Lower leg skin (tissue), 4 donors: Measurements from ENCODE around the gene RASSF1. TPM values are rescaled to one million over a fixed set of nuclear protein-coding genes. Genes with fewer than 3 reads are reported as not detected.
"Not testable (repeated sequence)": the region's sequence is repeated elsewhere in the genome, so short reads cannot be mapped to it uniquely, and the experiment has no call there.

Source experiments
- DNase-seq, 2 donors: peaks; one replicate each; pipeline ENCODE4 v3.0.0-alpha.2; 2019; ENCODE audit warnings: low spot score in 2 of 2
- H3K4me3 ChIP-seq: fragments of 200-600 bp; sonication (generic); 2 replicates; pipeline ENCODE4 v1.5.1; 2017; ENCODE audit warnings: mild to moderate bottlenecking, low read depth; ENCODE audit not compliant: poor library complexity, severe bottlenecking
- POLR2A ChIP-seq, 2 donors: fragments of 450-650 bp; IDR thresholded peaks; one replicate each; pipeline ENCODE4 v1.6.1; 2016 to 2017; ENCODE audit warnings: antibody characterized with exemption in 2 of 2, mild to moderate bottlenecking in 1 of 2, moderate library complexity in 1 of 2
- WGBS, 2 donors: methylation state at CpG; one replicate each; pipeline ENCODE4 v1.1.5; 2018; 5-methylcytosine and 5-hydroxymethylcytosine counted together
- intact Hi-C: fragments of 100-400 bp; cut with DNase I; formaldehyde crosslinking; loops from one replicate; pipeline ENCODE4 v1.15.0; 2023; ENCODE audit warnings: low total_unique reads
- total RNA-seq, 4 donors: library from RNA; depleted of rRNA; stranded (reverse); fragments of >200 nt; gene quantifications; one replicate each; pipeline ENCODE4 v1.1.0, GENCODE V29; 2016
- TF ChIP-seq, protein P1 (sequence below), 3 donors: fragments of 450-650 bp; IDR thresholded peaks; one replicate each; pipeline ENCODE4 v1.5.1; 2016; ENCODE audit warnings: antibody characterized with exemption in 3 of 3, mild to moderate bottlenecking in 3 of 3, moderate library complexity in 2 of 3

The RASSF1 gene
- total RNA-seq, 4 donors from 2014 or later, result 33.5 to 50.0 (median 47.2) TPM

- H3K4me3 ChIP-seq, result no peak overlapping the region
- no peak for TF ChIP-seq POLR2A (IDR thresholded peaks at IDR 0.05)
- TF ChIP-seq, protein P1, sequence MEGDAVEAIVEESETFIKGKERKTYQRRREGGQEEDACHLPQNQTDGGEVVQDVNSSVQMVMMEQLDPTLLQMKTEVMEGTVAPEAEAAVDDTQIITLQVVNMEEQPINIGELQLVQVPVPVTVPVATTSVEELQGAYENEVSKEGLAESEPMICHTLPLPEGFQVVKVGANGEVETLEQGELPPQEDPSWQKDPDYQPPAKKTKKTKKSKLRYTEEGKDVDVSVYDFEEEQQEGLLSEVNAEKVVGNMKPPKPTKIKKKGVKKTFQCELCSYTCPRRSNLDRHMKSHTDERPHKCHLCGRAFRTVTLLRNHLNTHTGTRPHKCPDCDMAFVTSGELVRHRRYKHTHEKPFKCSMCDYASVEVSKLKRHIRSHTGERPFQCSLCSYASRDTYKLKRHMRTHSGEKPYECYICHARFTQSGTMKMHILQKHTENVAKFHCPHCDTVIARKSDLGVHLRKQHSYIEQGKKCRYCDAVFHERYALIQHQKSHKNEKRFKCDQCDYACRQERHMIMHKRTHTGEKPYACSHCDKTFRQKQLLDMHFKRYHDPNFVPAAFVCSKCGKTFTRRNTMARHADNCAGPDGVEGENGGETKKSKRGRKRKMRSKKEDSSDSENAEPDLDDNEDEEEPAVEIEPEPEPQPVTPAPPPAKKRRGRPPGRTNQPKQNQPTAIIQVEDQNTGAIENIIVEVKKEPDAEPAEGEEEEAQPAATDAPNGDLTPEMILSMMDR (IDR thresholded peaks at IDR 0.05), result no peak
- DNase-seq, result peak; percentile 84 to 93
- intact Hi-C loops, result no loop called here
- WGBS, 2 donors, result 34 to 42% methylated on average over 9 of the region's 9 CpGs
Observed at GRCh38 chr3:50316657-50317242, 23.9 kb downstream of the RASSF1 start.

GRCh38 chr3:50314816-50315215 is 25.8 kb downstream of the RASSF1 start:
- no peak for TF ChIP-seq POLR2A (IDR thresholded peaks at IDR 0.05)
- TF ChIP-seq, protein P1 (IDR thresholded peaks at IDR 0.05), result no peak
- no peak for DNase-seq
- no peak overlapping the region for H3K4me3 ChIP-seq
- WGBS, 2 donors, result 93 to 95% methylated on average over 4 of the region's 4 CpGs
- intact Hi-C loops, result no loop called here

GRCh38 chr3:50314342-50314741 is 26.3 kb downstream of the RASSF1 start:
- no peak for DNase-seq
- 58% methylated on average over 3 of the region's 3 CpGs for WGBS, 2 donors
- intact Hi-C loops, result no loop called here
- H3K4me3 ChIP-seq, result no peak overlapping the region
- TF ChIP-seq POLR2A (IDR thresholded peaks at IDR 0.05), result no peak
- TF ChIP-seq, protein P1 (IDR thresholded peaks at IDR 0.05), result no peak

GRCh38 chr3:50312041-50312440 is 28.6 kb downstream of the RASSF1 start:
- WGBS, 2 donors, result 66 to 82% methylated on average over 7 to 13 of the region's 32 CpGs
- intact Hi-C loops, DNase-seq: not testable (repeated sequence)
- peak overlapping the region; percentile 3 for H3K4me3 ChIP-seq

- TF ChIP-seq, protein P1 (IDR thresholded peaks at IDR 0.05), result no peak
- no peak for TF ChIP-seq POLR2A (IDR thresholded peaks at IDR 0.05)
- DNase-seq, result no peak
- intact Hi-C loops, result no loop called here
- no peak overlapping the region for H3K4me3 ChIP-seq
Observed at GRCh38 chr3:50304601-50305000, 36.0 kb downstream of the RASSF1 start.

DNA sequence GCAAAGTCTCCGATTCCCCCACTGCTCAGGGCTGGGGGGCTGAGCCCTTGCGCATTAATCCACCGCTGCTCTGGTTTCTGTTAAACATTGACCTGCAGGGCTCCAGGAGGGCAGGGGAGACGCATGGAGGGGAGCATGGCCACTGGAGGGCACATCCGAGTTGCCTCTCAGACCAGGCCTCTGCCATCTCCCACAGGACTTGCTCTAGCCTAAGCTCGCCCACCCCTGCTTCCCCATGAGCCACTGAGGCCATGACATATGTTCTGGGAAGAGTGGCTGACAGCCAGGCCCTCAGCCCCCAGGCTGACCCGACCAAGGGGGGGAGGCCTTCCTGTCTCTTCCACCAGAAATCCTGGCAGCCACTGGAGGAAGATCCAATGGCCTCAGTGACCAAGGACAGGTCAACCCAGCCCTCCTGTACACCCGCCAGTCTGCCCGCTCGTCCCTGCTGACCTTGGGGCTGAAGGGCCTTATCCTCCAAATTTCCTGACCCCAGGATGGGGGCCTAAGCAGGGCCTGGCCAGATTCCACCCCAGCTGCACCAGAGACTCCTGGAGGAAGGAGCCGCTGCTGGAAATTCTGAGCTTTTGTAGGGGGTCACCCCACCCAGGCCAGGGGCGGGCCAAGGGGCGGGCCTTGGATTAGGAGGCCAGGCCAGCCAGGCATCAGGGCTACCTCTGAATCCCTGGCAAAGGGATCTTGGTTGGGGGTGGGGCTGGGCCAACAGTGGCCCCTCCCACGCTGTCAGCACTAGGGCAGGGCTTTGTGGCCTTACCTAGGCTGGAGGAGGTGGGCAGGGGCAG is 37.4 kb downstream of the RASSF1 start, which contains the start of gene HYAL1:
TSS of gene HYAL1 (minus strand) at position 562 of the 803 bp plus-strand sequence. CDS start 618 bp downstream, outside the sequence.
- no peak within 1 kb of the TSS for H3K4me3 ChIP-seq
- intact Hi-C loops, result no loop called here
- TF ChIP-seq POLR2A (IDR thresholded peaks at IDR 0.05), result no peak
- TF ChIP-seq, protein P1 (IDR thresholded peaks at IDR 0.05), result no peak
- peak; percentile 54 to 91 for DNase-seq
- 57 to 72% methylated on average over 11 to 13 of the region's 14 CpGs for whole genome bisulfite sequencing, 2 donors
